B cell (primary cell): ENCODE data around the gene PDLIM4. TPM values are rescaled to one million over a fixed set of nuclear protein-coding genes. Genes with fewer than 3 reads are reported as not detected.

Source experiments
- ATAC-seq: fragments of 200-7000 bp; cut with Tn5 transposase; one replicate; pipeline ENCODE4 v1.10.0; 2021; ENCODE audit warnings: low read depth, mild to moderate bottlenecking, moderate number of reproducible peaks, moderate library complexity
- CTCF ChIA-PET: fragments of 350-600 bp; sonication (Branson Sonifier 250); formaldehyde crosslinking; loops from one replicate; lab custom pipeline; 2021; ENCODE audit warnings: antibody characterized with exemption, inconsistent platforms; lab: Charles Lee
- POLR2A ChIA-PET: fragments of 350-600 bp; sonication (Branson Sonifier 250); formaldehyde crosslinking; loops from one replicate; lab custom pipeline; 2021; ENCODE audit warnings: antibody characterized with exemption; lab: Charles Lee
- DNase-seq: peaks from one replicate; pipeline ENCODE4 v3.0.0; 2013
- H2AFZ ChIP-seq: 2 replicates; pipeline ENCODE4 v1.6.1; 2012; ENCODE audit warnings: mild to moderate bottlenecking, low read depth, low read length; ENCODE audit not compliant: insufficient read depth, poor library complexity, severe bottlenecking
- H3K27ac ChIP-seq, 2 donors: 1 replicate in 1 of 2; 2 replicates in 1 of 2; pipeline ENCODE4 v1.5.1; 2012 to 2013; ENCODE audit warnings: low read length in 2 of 2, mild to moderate bottlenecking in 2 of 2, moderate library complexity in 1 of 2
- H3K27me3 ChIP-seq, 4 experiments: fragments of 200-600 bp in 1 of 4; sonication (generic) in 1 of 4; replicated peaks in 1 of 4; 1 replicate in 2 of 4; 2 replicates in 2 of 4; pipeline versions ENCODE4 v1.6.1 to v1.7.0; 2013 to 2016; ENCODE audit warnings: low read length in 3 of 4, mild to moderate bottlenecking in 2 of 4, mixed read lengths in 1 of 4, moderate library complexity in 1 of 4; ENCODE audit not compliant: insufficient read depth in 4 of 4, control insufficient read depth in 3 of 4; ENCODE audit errors: control extremely low read depth in 1 of 4
- H3K36me3 ChIP-seq, 2 experiments: replicated peaks in 1 of 2; 1 replicate in 1 of 2; 2 replicates in 1 of 2; pipeline versions ENCODE4 v1.6.1 to v1.7.1; 2013; ENCODE audit warnings: low read length in 1 of 2; ENCODE audit not compliant: insufficient read depth in 2 of 2, control insufficient read depth in 1 of 2; ENCODE audit errors: control extremely low read depth in 1 of 2, extremely low read depth in 1 of 2
- H3K4me1 ChIP-seq, 2 donors: fragments of 200-600 bp in 1 of 2; sonication (generic) in 1 of 2; 1 replicate in 1 of 2; 2 replicates in 1 of 2; pipeline versions ENCODE4 v1.5.1 to v1.6.1; 2013 to 2017; ENCODE audit warnings: low read length in 2 of 2; ENCODE audit not compliant: control insufficient read depth in 2 of 2, insufficient read depth in 2 of 2
- H3K4me2 ChIP-seq: replicated peaks from 2 replicates; pipeline ENCODE3; 2012; ENCODE audit warnings: mild to moderate bottlenecking, low read depth, low read length; ENCODE audit not compliant: poor library complexity, severe bottlenecking
- H3K4me3 ChIP-seq, 5 experiments: fragments of 200-600 bp in 1 of 5; sonication (generic) in 1 of 5; 1 replicate in 3 of 5; 2 replicates in 2 of 5; pipeline versions ENCODE4 v1.5.1 to v1.7.0; 2011 to 2016; ENCODE audit warnings: low read length in 4 of 5, mild to moderate bottlenecking in 4 of 5, low read depth in 2 of 5, control low read depth in 1 of 5, moderate library complexity in 1 of 5; ENCODE audit not compliant: insufficient read depth in 1 of 5; ENCODE audit errors: control extremely low read depth in 1 of 5, extremely low read depth in 1 of 5
- H3K79me2 ChIP-seq: fragments of 200-600 bp; sonication (generic); one replicate; pipeline ENCODE4 v1.6.0; 2016; ENCODE audit warnings: low read length; ENCODE audit not compliant: control insufficient read depth, insufficient read depth
- H3K9ac ChIP-seq: fragments of 200-600 bp; sonication (generic); 2 replicates; pipeline ENCODE4 v1.6.1; 2017; ENCODE audit warnings: mild to moderate bottlenecking, low read length, moderate library complexity
- H3K9me3 ChIP-seq, 3 donors: one replicate each; pipeline versions ENCODE4 v1.6.1 to v1.7.1; 2013; ENCODE audit warnings: low read length in 2 of 3; ENCODE audit not compliant: control insufficient read depth in 2 of 3, insufficient read depth in 1 of 3; ENCODE audit errors: control extremely low read depth in 1 of 3
- H4K20me1 ChIP-seq: 2 replicates; pipeline ENCODE4 v1.6.0; 2012; ENCODE audit warnings: mild to moderate bottlenecking, low read length; ENCODE audit not compliant: insufficient read depth, control insufficient read depth, poor library complexity, severe bottlenecking
- H3K27ac Mint-ChIP-seq: one replicate; pipeline ENCODE4 v1.8.0; 2021; ENCODE audit warnings: mixed read lengths
- H3K27me3 Mint-ChIP-seq: one replicate; pipeline ENCODE4 v1.8.0; 2021; ENCODE audit warnings: mixed read lengths
- H3K4me1 Mint-ChIP-seq: one replicate; pipeline ENCODE4 v1.8.0; 2021; ENCODE audit warnings: mixed read lengths
- H3K4me3 Mint-ChIP-seq: one replicate; pipeline ENCODE4 v1.8.0; 2021; ENCODE audit warnings: mixed read lengths
- H3K9me3 Mint-ChIP-seq: one replicate; pipeline ENCODE4 v1.8.0; 2022; ENCODE audit warnings: mixed read lengths; ENCODE audit not compliant: insufficient read depth
- EZH2 ChIP-seq: IDR thresholded peaks from 2 replicates; pipeline ENCODE4 v1.6.1; 2012; ENCODE audit warnings: borderline replicate concordance, low read depth, mild to moderate bottlenecking, moderate library complexity, low read length; ENCODE audit not compliant: insufficient read depth, poor library complexity, severe bottlenecking
- WGBS: methylation state at CpG from one replicate; pipeline ENCODE4 v1.1.5; 2013; ENCODE audit warnings: missing lambda C conversion rate; ENCODE audit not compliant: insufficient coverage; 5-methylcytosine and 5-hydroxymethylcytosine counted together
- intact Hi-C: fragments of 100-400 bp; cut with micrococcal nuclease; formaldehyde crosslinking; loops from one replicate; pipeline ENCODE4 v1.10.0; 2022
- polyA plus RNA-seq: library from polyadenylated mRNA; depleted of rRNA; stranded (reverse); fragments of >200 nt; gene quantifications from 2 replicates; pipeline ENCODE4 v1.2.3, GENCODE V29; 2012
- total RNA-seq, 2 donors: library from RNA; stranded (reverse); fragments of 120-200 nt in 1 of 2; gene quantifications; 1 replicate in 1 of 2; 2 replicates in 1 of 2; pipeline versions ENCODE4 v1.2.3 to v1.2.4, GENCODE V29; 2013 to 2022
- TF ChIP-seq, protein P1 (sequence below): fragments of 200-600 bp; IDR thresholded peaks from one replicate; pipeline ENCODE4 v1.8.0; 2022; ENCODE audit warnings: antibody characterized with exemption, mild to moderate bottlenecking

PDLIM4 gene
- total and polyA plus RNA-seq, 2 donors (not counting 1 experiment from before 2014, with no cell fraction given) = not detected

DNA sequence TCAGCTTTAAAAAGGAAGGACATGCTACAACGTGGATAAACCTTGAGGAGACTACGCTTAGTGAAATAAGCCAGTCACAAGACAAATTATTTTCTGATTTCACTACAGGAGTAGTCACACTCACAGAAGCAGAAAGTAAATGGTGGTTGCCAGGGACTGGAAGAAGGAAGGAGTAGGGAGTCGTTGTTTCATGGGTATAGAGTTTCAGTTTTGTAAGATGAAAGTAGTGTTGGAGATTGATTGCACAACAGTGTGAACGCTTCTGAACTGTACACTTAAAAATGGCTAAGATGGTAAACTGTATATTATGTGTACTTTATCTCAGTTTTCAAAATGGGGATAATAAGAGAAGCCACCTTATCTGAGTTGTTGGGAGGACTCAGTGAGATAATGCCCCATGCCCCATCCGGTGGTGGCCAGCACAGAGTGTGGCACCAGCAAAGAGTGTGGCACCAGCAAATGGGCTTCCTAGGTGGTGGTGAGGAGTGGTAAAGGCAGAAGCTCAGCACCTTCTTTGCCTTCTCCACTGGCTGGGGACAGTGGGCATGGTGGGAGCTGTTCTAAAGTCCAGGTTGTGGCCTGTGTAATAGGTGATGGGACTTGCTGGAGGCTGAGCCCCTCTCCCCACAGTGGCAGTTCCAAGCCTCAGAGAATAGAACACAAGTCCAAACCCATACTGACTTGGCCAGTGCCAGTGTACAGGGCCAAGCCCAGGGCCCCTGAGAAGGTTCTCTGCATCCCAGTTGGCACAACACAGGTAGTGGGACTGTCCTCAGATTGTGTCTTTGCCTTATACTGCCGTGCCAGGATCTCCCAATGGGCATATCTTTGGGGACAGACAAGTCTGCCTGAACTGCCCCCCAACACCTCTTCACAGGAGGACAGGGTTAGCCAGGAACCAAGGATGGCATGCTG, 41.1 kb downstream of the PDLIM4 start:
- Histone ChIP-seq H3K27ac (no peak overlapping the region), H3K79me2 (no peaks in the 10 kb centered on the region), H4K20me1 (no peaks in the 10 kb centered on the region), H3K9ac (no peak overlapping the region), H3K4me2 (no peak overlapping the region), H3K4me3 (no peak overlapping the region), H2AFZ (no peak overlapping the region), H3K9me3 (peaks cover 0 to 5% (median 0%) of the 10 kb centered on the region in 3 donors), H3K27me3 (peaks cover 0 to 28% (median 15%) of the 10 kb centered on the region in 4 experiments), H3K36me3 (no peaks in the 10 kb centered on the region), H3K4me1 (peaks cover 15 to 16% of the 10 kb centered on the region in 2 donors)
- peaks cover 24% of the 10 kb centered on the region for H3K27me3 Mint-ChIP-seq
- TF ChIP-seq, protein P1, sequence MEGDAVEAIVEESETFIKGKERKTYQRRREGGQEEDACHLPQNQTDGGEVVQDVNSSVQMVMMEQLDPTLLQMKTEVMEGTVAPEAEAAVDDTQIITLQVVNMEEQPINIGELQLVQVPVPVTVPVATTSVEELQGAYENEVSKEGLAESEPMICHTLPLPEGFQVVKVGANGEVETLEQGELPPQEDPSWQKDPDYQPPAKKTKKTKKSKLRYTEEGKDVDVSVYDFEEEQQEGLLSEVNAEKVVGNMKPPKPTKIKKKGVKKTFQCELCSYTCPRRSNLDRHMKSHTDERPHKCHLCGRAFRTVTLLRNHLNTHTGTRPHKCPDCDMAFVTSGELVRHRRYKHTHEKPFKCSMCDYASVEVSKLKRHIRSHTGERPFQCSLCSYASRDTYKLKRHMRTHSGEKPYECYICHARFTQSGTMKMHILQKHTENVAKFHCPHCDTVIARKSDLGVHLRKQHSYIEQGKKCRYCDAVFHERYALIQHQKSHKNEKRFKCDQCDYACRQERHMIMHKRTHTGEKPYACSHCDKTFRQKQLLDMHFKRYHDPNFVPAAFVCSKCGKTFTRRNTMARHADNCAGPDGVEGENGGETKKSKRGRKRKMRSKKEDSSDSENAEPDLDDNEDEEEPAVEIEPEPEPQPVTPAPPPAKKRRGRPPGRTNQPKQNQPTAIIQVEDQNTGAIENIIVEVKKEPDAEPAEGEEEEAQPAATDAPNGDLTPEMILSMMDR = no peak
- TF ChIP-seq EZH2 = no peak
- no peak for ATAC-seq
- CTCF ChIA-PET = no interaction called here
- intact Hi-C loops = loop anchor here (10.0 kb wide), 1 partner anchor 206 kb away; no protein-coding TSS in a partner anchor
- peaks cover 15% of the 10 kb centered on the region for H3K4me1 Mint-ChIP-seq
- 90% methylated on average over 4 of the region's 6 CpGs for WGBS
- no peak overlapping the region for H3K27ac Mint-ChIP-seq
- no peaks in the 10 kb centered on the region for H3K9me3 Mint-ChIP-seq
- DNase-seq = no peak
- POLR2A ChIA-PET = no interaction called here
- H3K4me3 Mint-ChIP-seq = no peak overlapping the region

DNA sequence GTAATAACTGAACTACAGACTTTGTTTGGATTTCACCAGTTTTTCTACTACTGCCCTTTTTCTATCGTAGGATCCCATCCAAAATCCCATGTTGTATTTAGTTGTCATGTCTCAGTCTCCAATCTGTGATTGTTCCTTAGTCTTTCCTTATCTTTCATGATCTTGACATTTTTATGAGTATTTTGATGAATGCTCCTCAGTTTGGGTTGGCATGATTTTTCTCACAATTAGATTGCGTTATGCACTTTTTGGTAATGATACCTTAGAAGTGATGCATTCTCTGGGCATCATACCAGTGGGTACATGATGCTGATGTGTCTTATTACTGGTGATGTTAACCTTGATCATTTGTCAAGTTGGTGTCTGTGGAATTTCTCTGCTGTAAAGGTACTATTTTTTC, 42.4 kb downstream of the PDLIM4 start:
- Histone ChIP-seq H3K27me3 (peaks cover 0 to 19% (median 13%) of the 10 kb centered on the region in 4 experiments), H2AFZ (no peak overlapping the region), H3K4me3 (no peak overlapping the region), H3K9ac (no peak overlapping the region), H3K4me1 (peaks cover 5 to 9% of the 10 kb centered on the region in 2 donors), H3K79me2 (no peaks in the 10 kb centered on the region), H3K36me3 (no peaks in the 10 kb centered on the region), H3K9me3 (peaks cover 0 to 7% (median 0%) of the 10 kb centered on the region in 3 donors), H4K20me1 (no peaks in the 10 kb centered on the region), H3K4me2 (no peak overlapping the region), H3K27ac (no peak overlapping the region)
- intact Hi-C loops = loop anchor here (10.0 kb wide), 1 partner anchor 205 kb away; no protein-coding TSS in a partner anchor
- no CpG with 5 or more reads among the region's 2 CpGs for WGBS
- ATAC-seq = no peak
- Mint-ChIP-seq H3K9me3 (peaks cover 2% of the 10 kb centered on the region), H3K4me1 (peaks cover 7% of the 10 kb centered on the region), H3K27me3 (peaks cover 20% of the 10 kb centered on the region), H3K4me3 (no peak overlapping the region), H3K27ac (no peak overlapping the region)
- TF ChIP-seq EZH2 = no peak
- TF ChIP-seq, protein P1 = no peak
- ChIA-PET CTCF (no interaction called here), POLR2A (no interaction called here)
- no peak for DNase-seq
